Spleen (tissue), 11 donors: Measurements from ENCODE around the gene SOX4. TPM values are rescaled to one million over a fixed set of nuclear protein-coding genes. Genes with fewer than 3 reads are reported as not detected.

Experiments
- DNase-seq: peaks from one replicate; pipeline ENCODE4 v3.0.0-alpha.2; 2020
- H3K27ac ChIP-seq, 8 donors: fragments of 200-600 bp; sonication (generic) in 7 of 8; 1 replicate in 4 of 8; 2 replicates in 4 of 8; pipeline versions ENCODE4 v1.5.0 to v1.8.0; 2016 to 2021; ENCODE audit warnings: inconsistent platforms in 4 of 8, mild to moderate bottlenecking in 4 of 8, moderate library complexity in 1 of 8
- H3K27me3 ChIP-seq, 7 donors: fragments of 200-600 bp; sonication (generic) in 6 of 7; replicated peaks in 1 of 7; 1 replicate in 4 of 7; 2 replicates in 3 of 7; pipeline versions ENCODE4 v1.5.0 to v1.8.0; 2016 to 2021; ENCODE audit warnings: inconsistent platforms in 3 of 7, mild to moderate bottlenecking in 1 of 7
- H3K36me3 ChIP-seq, 6 donors: fragments of 200-600 bp; sonication (generic) in 5 of 6; 1 replicate in 4 of 6; 2 replicates in 2 of 6; pipeline versions ENCODE4 v1.5.0 to v1.8.0; 2016 to 2021; ENCODE audit warnings: inconsistent platforms in 2 of 6
- H3K4me1 ChIP-seq, 6 donors: fragments of 200-600 bp; sonication (generic) in 5 of 6; 1 replicate in 3 of 6; 2 replicates in 3 of 6; pipeline versions ENCODE4 v1.5.0 to v1.8.0; 2016 to 2021; ENCODE audit warnings: inconsistent platforms in 3 of 6
- H3K4me3 ChIP-seq, 8 donors: fragments of 200-600 bp; sonication (generic) in 7 of 8; 1 replicate in 4 of 8; 2 replicates in 4 of 8; pipeline versions ENCODE4 v1.5.0 to v1.8.0; 2016 to 2021; ENCODE audit warnings: inconsistent platforms in 4 of 8, mild to moderate bottlenecking in 4 of 8, moderate library complexity in 2 of 8
- H3K9me3 ChIP-seq, 8 donors: fragments of 200-600 bp; sonication (generic) in 7 of 8; 1 replicate in 4 of 8; 2 replicates in 4 of 8; pipeline versions ENCODE4 v1.5.0 to v1.8.0; 2016 to 2021; ENCODE audit warnings: inconsistent platforms in 4 of 8
- POLR2A ChIP-seq, 3 donors: fragments of 450-650 bp; IDR thresholded peaks; one replicate each; pipeline ENCODE4 v1.5.1; 2017; ENCODE audit warnings: antibody characterized with exemption in 3 of 3, mild to moderate bottlenecking in 1 of 3
- POLR2AphosphoS5 ChIP-seq, 3 donors: sonication (generic); formaldehyde crosslinking; IDR thresholded peaks; one replicate each; pipeline ENCODE4 v1.5.1; 2017; ENCODE audit warnings: antibody characterized with exemption in 3 of 3
- WGBS, 5 donors: extraction: QIAGEN DNeasy Blood & Tissue Kit in 3 of 5; methylation state at CpG; one replicate each; pipeline versions ENCODE4 v1.1.5 to v1.1.7; 2013 to 2018; 5-methylcytosine and 5-hydroxymethylcytosine counted together
- intact Hi-C: fragments of 100-400 bp; cut with DNase I; formaldehyde crosslinking; loops from one replicate; pipeline ENCODE4 v1.15.0; 2023; ENCODE audit warnings: low total_unique reads
- polyA plus RNA-seq, 3 donors: library from polyadenylated mRNA; stranded (reverse); fragments of 200-250 nt; gene quantifications; one replicate each; pipeline ENCODE4 v1.2.1, GENCODE V29; 2013
- total RNA-seq, 7 donors: library from RNA; depleted of rRNA in 3 of 7; stranded (reverse); fragments of >200 nt in 3 of 7; fragmentation: NEBNext Ultra II Directional in 4 of 7; extraction: Animal tissue kit (Norgen Biotek cat#: 25700) in 4 of 7; gene quantifications; one replicate each; pipeline versions ENCODE4 v1.1.0 to v1.2.1, GENCODE V29; 2016 to 2021
- TF ChIP-seq, protein P1 (sequence below), 11 experiments: fragments of 200-600 bp in 7 of 11; fragments of 450-650 bp in 4 of 11; sonication (generic) in 4 of 11; IDR thresholded peaks in 8 of 11; conservative IDR thresholded peaks in 3 of 11; 1 replicate in 7 of 11; 2 replicates in 4 of 11; pipeline versions ENCODE4 v1.4.0 to v1.8.0; 2016 to 2021; ENCODE audit warnings: antibody characterized with exemption in 11 of 11, inconsistent platforms in 4 of 11, mild to moderate bottlenecking in 1 of 11
- donor health status: healthy with polysubstance abuse.
- donor health status: DM: no; HTN: no; CAD: no; lungs with moderate emphysema.
- donor health status: DM: no; HTN: no; CAD: no.
- donor health status: Bipolar disorder and iron deficiency.
- donor health status: healthy.
- donor health status: DM: no; HTN: no; CAD: no.
- donor health status: DM: yes; HTN: yes; CAD: no.

The SOX4 gene
- total and polyA plus RNA-seq, 10 donors, result 4.9 to 11.1 (median 6.5) TPM

DNA sequence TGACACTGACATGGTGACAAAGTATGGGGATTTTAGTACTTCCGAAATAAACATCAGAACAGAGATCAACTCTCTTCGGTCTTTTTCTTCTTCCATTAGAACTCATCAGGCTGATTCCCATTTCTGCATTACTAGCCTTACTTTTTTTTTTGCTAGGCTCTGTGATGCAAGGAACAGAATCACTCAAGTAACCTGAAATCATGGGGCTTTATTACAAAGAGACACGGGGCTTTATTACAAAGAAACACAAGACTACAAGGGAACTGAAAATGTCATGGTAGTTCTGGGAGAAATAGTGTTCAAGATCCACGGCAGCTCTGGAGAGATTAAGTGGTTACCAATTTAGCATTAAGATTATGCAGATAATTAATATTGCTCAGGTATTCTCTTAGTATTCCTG, 11.6 kb downstream of the SOX4 start:
- Histone ChIP-seq H3K27me3 (no peaks in the 10 kb centered on the region), H3K27ac (no peak overlapping the region), H3K4me3 (no peak overlapping the region), H3K4me1 (peaks cover 0 to 3% (median under 1%) of the 10 kb centered on the region in 6 donors), H3K9me3 (no peaks in the 10 kb centered on the region), H3K36me3 (no peaks in the 10 kb centered on the region)
- TF ChIP-seq POLR2AphosphoS5 (IDR thresholded peaks at IDR 0.05) (no peak), POLR2A (IDR thresholded peaks at IDR 0.05) (no peak)
- TF ChIP-seq, protein P1, sequence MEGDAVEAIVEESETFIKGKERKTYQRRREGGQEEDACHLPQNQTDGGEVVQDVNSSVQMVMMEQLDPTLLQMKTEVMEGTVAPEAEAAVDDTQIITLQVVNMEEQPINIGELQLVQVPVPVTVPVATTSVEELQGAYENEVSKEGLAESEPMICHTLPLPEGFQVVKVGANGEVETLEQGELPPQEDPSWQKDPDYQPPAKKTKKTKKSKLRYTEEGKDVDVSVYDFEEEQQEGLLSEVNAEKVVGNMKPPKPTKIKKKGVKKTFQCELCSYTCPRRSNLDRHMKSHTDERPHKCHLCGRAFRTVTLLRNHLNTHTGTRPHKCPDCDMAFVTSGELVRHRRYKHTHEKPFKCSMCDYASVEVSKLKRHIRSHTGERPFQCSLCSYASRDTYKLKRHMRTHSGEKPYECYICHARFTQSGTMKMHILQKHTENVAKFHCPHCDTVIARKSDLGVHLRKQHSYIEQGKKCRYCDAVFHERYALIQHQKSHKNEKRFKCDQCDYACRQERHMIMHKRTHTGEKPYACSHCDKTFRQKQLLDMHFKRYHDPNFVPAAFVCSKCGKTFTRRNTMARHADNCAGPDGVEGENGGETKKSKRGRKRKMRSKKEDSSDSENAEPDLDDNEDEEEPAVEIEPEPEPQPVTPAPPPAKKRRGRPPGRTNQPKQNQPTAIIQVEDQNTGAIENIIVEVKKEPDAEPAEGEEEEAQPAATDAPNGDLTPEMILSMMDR (IDR thresholded peaks at IDR 0.05 in 8 of 11, conservative IDR thresholded peaks at IDR 0.05 in 3 of 11), result no peak
- DNase-seq, result no peak
- 74 to 84% (median 75%) methylated on average over 4 of the region's 4 CpGs for whole genome bisulfite sequencing, 5 donors
- intact Hi-C loops, result no loop called here

DNA sequence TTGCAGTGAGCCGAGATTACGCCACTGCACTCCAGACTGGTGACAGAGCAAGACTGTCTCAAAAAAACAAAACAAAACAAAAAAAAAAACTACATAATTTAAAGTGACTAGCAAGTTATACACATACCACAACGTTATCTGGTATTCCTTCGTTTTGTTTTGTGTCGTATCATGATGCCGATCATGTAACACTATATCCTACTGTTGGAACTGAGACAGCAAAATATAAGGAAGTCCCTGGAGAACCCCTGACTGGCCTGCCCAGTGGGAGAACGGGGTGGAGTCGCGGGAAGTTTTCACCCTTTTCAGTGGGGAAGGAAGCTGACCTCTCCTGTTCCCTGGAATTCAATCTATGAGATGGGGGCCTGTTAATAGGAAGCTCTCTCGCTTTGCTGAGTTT, 15.1 kb downstream of the SOX4 start:
- TF ChIP-seq POLR2A (IDR thresholded peaks at IDR 0.05), result no peak
- TF ChIP-seq, protein P1 (IDR thresholded peaks at IDR 0.05 in 8 of 11, conservative IDR thresholded peaks at IDR 0.05 in 3 of 11), result no peak
- TF ChIP-seq POLR2AphosphoS5 (IDR thresholded peaks at IDR 0.05), result no peak
- no peaks in the 10 kb centered on the region for H3K9me3 ChIP-seq
- H3K27me3 ChIP-seq, result no peaks in the 10 kb centered on the region
- no peak for DNase-seq
- no peak overlapping the region for H3K27ac ChIP-seq
- intact Hi-C loops, result no loop called here
- no peaks in the 10 kb centered on the region for H3K36me3 ChIP-seq
- 71 to 83% (median 80%) methylated on average over 10 of the region's 10 CpGs for WGBS, 5 donors
- peaks cover 0 to 12% (median 3%) of the 10 kb centered on the region in 6 donors for H3K4me1 ChIP-seq
- no peak overlapping the region for H3K4me3 ChIP-seq

DNA sequence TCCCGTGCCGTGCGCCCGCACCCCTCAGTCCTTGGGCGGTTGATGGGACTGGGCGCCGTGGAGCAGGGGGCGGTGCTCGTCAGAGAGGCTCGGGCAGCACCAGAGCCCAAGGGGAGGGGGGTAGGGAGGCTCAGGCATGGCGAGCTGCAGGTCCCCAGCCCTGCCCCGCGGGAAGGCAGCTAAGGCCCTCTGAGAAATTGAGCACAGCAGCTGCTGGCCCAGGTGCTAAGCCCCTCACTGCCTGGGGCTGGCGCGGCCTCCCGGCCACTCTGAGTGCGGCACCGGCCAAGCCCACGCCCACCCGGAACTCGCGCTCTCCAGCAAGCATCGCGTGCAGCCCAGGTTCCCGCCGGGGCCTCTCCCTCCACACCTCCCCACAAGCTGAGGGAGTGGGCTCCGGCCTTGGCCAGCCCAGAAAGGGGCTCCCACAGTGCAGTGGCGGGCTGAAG, 16.4 kb downstream of the SOX4 start:
- no peak overlapping the region for H3K4me3 ChIP-seq
- no peak overlapping the region for H3K27ac ChIP-seq
- no peaks in the 10 kb centered on the region for H3K36me3 ChIP-seq
- no peaks in the 10 kb centered on the region for H3K9me3 ChIP-seq
- no peak for TF ChIP-seq POLR2A (IDR thresholded peaks at IDR 0.05)
- peaks cover 0 to 4% (median 0%) of the 10 kb centered on the region in 7 donors for H3K27me3 ChIP-seq
- 90 to 95% (median 95%) methylated on average over 13 to 28 of the region's 28 CpGs for WGBS, 5 donors
- intact Hi-C loops, result no loop called here
- H3K4me1 ChIP-seq, result peaks cover 0 to 12% (median 3%) of the 10 kb centered on the region in 6 donors
- no peak for DNase-seq

DNA sequence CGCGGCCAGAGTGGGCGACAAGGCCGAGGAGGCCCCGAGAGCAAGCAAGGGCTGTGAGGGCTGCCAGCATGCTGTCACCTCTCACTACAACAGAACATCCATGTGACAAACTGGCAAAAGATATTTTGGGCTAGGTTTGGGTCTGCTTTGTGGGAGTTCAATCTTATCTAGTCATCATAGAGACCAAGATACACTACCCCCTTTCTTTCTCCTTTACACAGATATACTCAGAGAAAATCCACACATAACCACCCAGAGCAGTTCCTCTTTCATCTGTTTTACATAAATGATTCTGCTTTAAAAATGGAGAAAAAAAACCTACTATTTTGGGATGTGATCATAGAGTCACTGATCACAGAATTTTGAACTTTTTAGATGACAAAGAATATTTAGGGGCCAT, 16.8 kb downstream of the SOX4 start:
- peaks cover 0 to 5% (median 0%) of the 10 kb centered on the region in 7 donors for H3K27me3 ChIP-seq
- H3K9me3 ChIP-seq, result no peaks in the 10 kb centered on the region
- H3K27ac ChIP-seq, result no peak overlapping the region
- H3K4me1 ChIP-seq, result peaks cover 0 to 12% (median 3%) of the 10 kb centered on the region in 6 donors
- no peaks in the 10 kb centered on the region for H3K36me3 ChIP-seq
- intact Hi-C loops, result no loop called here
- TF ChIP-seq POLR2A (IDR thresholded peaks at IDR 0.05) (no peak), POLR2AphosphoS5 (IDR thresholded peaks at IDR 0.05) (no peak)
- TF ChIP-seq, protein P1 (IDR thresholded peaks at IDR 0.05 in 8 of 11, conservative IDR thresholded peaks at IDR 0.05 in 3 of 11), result no peak
- DNase-seq, result no peak
- 76 to 86% (median 84%) methylated on average over 5 of the region's 5 CpGs for WGBS, 5 donors
- no peak overlapping the region for H3K4me3 ChIP-seq

DNA sequence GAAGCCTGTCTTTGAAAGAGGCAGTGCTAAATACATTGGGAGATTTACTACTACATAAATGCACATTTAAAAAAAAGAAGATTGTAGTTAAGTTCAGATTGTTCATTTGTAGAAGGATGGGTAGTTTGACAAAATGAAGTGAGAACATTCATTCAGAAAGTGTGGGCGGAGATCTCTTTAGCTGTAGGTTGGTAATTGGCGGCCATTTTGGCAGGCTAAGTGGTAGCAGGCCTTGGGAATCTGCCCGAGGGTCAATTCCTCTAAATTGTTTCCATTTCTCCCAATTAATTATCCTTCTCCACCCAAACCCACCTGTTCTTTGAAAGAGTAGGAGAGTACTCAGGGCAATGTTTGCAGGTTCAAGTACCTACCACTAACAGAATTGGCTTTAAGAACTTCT, 17.9 kb downstream of the SOX4 start:
- intact Hi-C loops, result no loop called here

More for the DNA sequence above, 17.9 kb downstream of the SOX4 start:
- H3K36me3 ChIP-seq, result no peaks in the 10 kb centered on the region
- H3K4me1 ChIP-seq, result peaks cover 0 to 13% (median 6%) of the 10 kb centered on the region in 6 donors
- H3K27ac ChIP-seq, result no peak overlapping the region
- no peak for DNase-seq
- no peak overlapping the region for H3K4me3 ChIP-seq
- TF ChIP-seq POLR2AphosphoS5 (IDR thresholded peaks at IDR 0.05), result no peak
- TF ChIP-seq, protein P1 (IDR thresholded peaks at IDR 0.05 in 8 of 11, conservative IDR thresholded peaks at IDR 0.05 in 3 of 11), result no peak
- no peak for TF ChIP-seq POLR2A (IDR thresholded peaks at IDR 0.05)
- H3K27me3 ChIP-seq, result peaks cover 0 to 5% (median 0%) of the 10 kb centered on the region in 7 donors
- 80 to 97% (median 93%) methylated on average over 3 of the region's 3 CpGs for WGBS, 5 donors
- H3K9me3 ChIP-seq, result no peaks in the 10 kb centered on the region
